Parathyroid adenoma (tissue), 2 donors: Measurements from ENCODE around the gene MED8.

Experiments
- H2AFZ ChIP-seq: fragments of 300-600 bp; sonication (generic); one replicate; pipeline ENCODE4 v1.7.0; 2017; ENCODE audit warnings: antibody characterized with exemption, mild to moderate bottlenecking
- H3K27ac ChIP-seq: fragments of 300-600 bp; sonication (generic); one replicate; pipeline ENCODE4 v1.7.0; 2017
- H3K27me3 ChIP-seq: fragments of 300-600 bp; sonication (generic); one replicate; pipeline ENCODE4 v1.7.0; 2017; ENCODE audit warnings: low read length; ENCODE audit not compliant: control insufficient read depth, insufficient read depth
- H3K36me3 ChIP-seq: fragments of 300-600 bp; sonication (generic); one replicate; pipeline ENCODE4 v1.7.0; 2017; ENCODE audit warnings: low read length; ENCODE audit not compliant: control insufficient read depth, insufficient read depth
- H3K4me1 ChIP-seq: fragments of 300-600 bp; sonication (generic); one replicate; pipeline ENCODE4 v1.7.0; 2017; ENCODE audit warnings: control low read depth
- H3K4me2 ChIP-seq: fragments of 300-600 bp; sonication (generic); one replicate; pipeline ENCODE4 v1.7.0; 2017; ENCODE audit warnings: low read length
- H3K4me3 ChIP-seq: fragments of 300-600 bp; sonication (generic); one replicate; pipeline ENCODE4 v1.7.0; 2017; ENCODE audit warnings: low read depth, low read length
- H3K79me2 ChIP-seq: fragments of 300-600 bp; sonication (generic); one replicate; pipeline ENCODE4 v1.7.0; 2017; ENCODE audit warnings: control low read depth
- H3K9ac ChIP-seq: fragments of 300-600 bp; sonication (generic); one replicate; pipeline ENCODE4 v1.7.0; 2017; ENCODE audit warnings: mild to moderate bottlenecking
- H3K9me3 ChIP-seq: fragments of 300-600 bp; sonication (generic); one replicate; pipeline ENCODE4 v1.7.0; 2017; ENCODE audit warnings: low read length; ENCODE audit not compliant: control insufficient read depth
- CTCF ChIP-seq: fragments of 300-600 bp; sonication (generic); IDR thresholded peaks from one replicate; pipeline ENCODE4 v1.7.0; 2017; ENCODE audit warnings: antibody characterized with exemption, mild to moderate bottlenecking
- donor health status: primary hyperparathyroidism.

The MED8 gene

GRCh38 chr1:43422995-43423671, 33.5 kb upstream of the MED8 start:
- no peak overlapping the region for H3K27ac ChIP-seq
- H3K27me3 ChIP-seq: no peaks in the 10 kb centered on the region
- H2AFZ ChIP-seq: no peak overlapping the region
- no peak overlapping the region for H3K4me3 ChIP-seq
- no peaks in the 10 kb centered on the region for H3K4me1 ChIP-seq
- no peaks in the 10 kb centered on the region for H3K9me3 ChIP-seq
- no peak for TF ChIP-seq CTCF
- H3K9ac ChIP-seq: no peak overlapping the region
- H3K4me2 ChIP-seq: no peak overlapping the region
- H3K36me3 ChIP-seq: no peaks in the 10 kb centered on the region
- H3K79me2 ChIP-seq: no peaks in the 10 kb centered on the region

DNA sequence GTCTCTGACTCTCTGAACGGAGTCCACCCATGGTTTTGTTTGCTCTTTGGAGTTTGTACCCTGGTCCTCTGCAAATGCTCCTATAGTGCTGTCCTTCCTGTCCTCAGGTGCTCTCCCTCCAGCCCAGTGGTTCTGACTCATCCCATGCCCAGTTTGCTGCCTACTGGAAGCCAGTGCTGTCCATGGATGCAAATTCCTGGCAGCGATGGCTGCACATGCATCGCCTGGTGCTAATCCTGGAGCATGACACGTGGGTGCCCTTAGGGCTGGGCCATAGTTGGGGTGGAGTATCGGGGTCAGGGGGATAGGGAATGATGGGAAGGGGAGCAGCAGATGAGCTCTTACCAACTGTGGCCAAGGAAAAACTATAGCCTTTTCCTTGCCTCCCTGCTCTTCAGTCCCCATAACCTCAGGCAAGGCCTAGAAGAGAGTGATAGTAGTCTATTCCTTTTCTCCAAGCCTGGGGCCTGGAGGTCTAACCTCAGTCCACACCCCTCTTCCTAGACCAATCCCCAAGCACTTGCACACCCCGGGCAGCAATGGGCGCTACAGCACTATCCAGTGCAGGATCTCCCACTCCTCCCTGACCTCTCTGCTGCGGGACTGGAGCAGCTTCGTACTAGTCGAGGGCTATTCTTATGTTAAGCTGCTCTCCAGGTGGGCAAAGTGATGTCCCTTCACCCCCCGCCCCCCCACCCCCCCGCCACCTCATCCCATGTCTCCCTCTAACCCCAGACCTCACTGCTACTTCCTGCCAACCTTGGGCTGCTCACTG, 32.6 kb upstream of the MED8 start:
- no peaks in the 10 kb centered on the region for H3K27me3 ChIP-seq
- no peaks in the 10 kb centered on the region for H3K36me3 ChIP-seq
- H3K79me2 ChIP-seq: no peaks in the 10 kb centered on the region
- H2AFZ ChIP-seq: no peak overlapping the region
- H3K4me2 ChIP-seq: no peak overlapping the region
- H3K9ac ChIP-seq: no peak overlapping the region
- no peaks in the 10 kb centered on the region for H3K4me1 ChIP-seq
- no peak overlapping the region for H3K4me3 ChIP-seq
- no peak overlapping the region for H3K27ac ChIP-seq
- no peak for TF ChIP-seq CTCF
- H3K9me3 ChIP-seq: no peaks in the 10 kb centered on the region

DNA sequence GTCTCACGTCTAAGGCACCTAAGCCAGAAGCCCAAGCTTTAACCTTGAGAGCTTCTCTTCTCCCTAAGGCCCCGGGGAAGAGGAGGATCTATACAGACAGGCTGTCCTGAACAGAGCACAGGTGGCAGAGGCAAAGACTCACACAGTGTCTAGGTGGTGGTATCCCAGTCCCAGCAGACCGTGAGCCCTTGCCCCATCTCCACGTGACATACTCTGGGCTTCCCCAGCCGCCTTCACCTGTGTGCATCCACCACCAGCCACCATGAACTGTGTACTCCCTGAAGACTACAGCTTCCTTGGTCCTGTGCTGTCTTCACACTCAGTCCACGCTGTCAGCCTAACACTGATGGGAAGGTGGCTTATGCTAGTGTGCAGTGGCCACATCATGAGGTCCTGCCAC, 31.8 kb upstream of the MED8 start:
- H2AFZ ChIP-seq: no peak overlapping the region
- no peaks in the 10 kb centered on the region for H3K36me3 ChIP-seq

DNA sequence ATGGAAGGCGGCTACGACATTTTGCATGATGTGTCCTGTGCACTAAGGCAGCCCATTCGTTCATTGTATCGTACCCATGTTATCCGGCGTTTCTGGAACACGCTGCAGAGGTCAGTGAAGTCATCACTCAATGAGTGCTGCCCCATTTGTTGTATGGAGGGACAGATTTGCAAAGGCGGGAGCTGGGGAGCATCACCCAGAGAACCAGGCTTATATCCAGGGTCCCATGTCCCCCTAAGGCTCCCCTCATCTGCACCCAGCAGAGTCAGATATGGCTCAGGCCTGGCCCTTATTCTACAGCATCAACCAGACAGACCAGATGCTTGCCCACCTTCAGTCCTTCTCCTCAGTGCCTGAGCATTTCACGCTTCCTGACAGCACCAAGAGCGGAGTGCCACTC, 31.3 kb upstream of the MED8 start:
- TF ChIP-seq CTCF: no peak
- Histone ChIP-seq H2AFZ (no peak overlapping the region), H3K9ac (no peak overlapping the region), H3K4me2 (no peak overlapping the region), H3K36me3 (no peaks in the 10 kb centered on the region), H3K79me2 (no peaks in the 10 kb centered on the region), H3K4me1 (no peaks in the 10 kb centered on the region), H3K27me3 (no peaks in the 10 kb centered on the region), H3K27ac (no peak overlapping the region), H3K9me3 (no peaks in the 10 kb centered on the region), H3K4me3 (no peak overlapping the region)

More for the DNA sequence above, 31.8 kb upstream of the MED8 start:
- Histone ChIP-seq H3K79me2 (no peaks in the 10 kb centered on the region), H3K4me2 (no peak overlapping the region), H3K9ac (no peak overlapping the region), H3K27ac (no peak overlapping the region), H3K4me3 (no peak overlapping the region), H3K4me1 (no peaks in the 10 kb centered on the region), H3K9me3 (no peaks in the 10 kb centered on the region), H3K27me3 (no peaks in the 10 kb centered on the region)
- TF ChIP-seq CTCF: no peak
